Liver (tissue), 3 donors: Measurements from ENCODE around the gene CDH16.

Source experiments
- CTCF ChIP-seq: fragments of 150-350 bp; IDR thresholded peaks from 2 replicates; pipeline ENCODE4 v1.5.1; 2017; ENCODE audit warnings: improper control_type of control experiment, low read depth, low read length; ENCODE audit not compliant: missing input control
- FOXA1 ChIP-seq: IDR thresholded peaks from 2 replicates; pipeline ENCODE4 v1.6.1; 2016; ENCODE audit warnings: antibody characterized with exemption
- GABPA ChIP-seq, 2 donors: IDR thresholded peaks in 1 of 2; conservative IDR thresholded peaks in 1 of 2; 2 replicates each; pipeline ENCODE4 v1.6.1; 2016; ENCODE audit warnings: antibody characterized with exemption in 2 of 2, mild to moderate bottlenecking in 1 of 2, moderate library complexity in 1 of 2
- JUND ChIP-seq, 2 donors: IDR thresholded peaks; 2 replicates each; pipeline ENCODE4 v1.6.1; 2016; ENCODE audit warnings: antibody characterized with exemption in 2 of 2
- NR2F2 ChIP-seq: IDR thresholded peaks from 2 replicates; pipeline ENCODE4 v1.6.1; 2016; ENCODE audit warnings: antibody characterized with exemption
- REST ChIP-seq: IDR thresholded peaks from 2 replicates; pipeline ENCODE4 v1.6.1; 2016; ENCODE audit warnings: antibody characterized with exemption, mild to moderate bottlenecking
- YY1 ChIP-seq: IDR thresholded peaks from 2 replicates; pipeline ENCODE4 v1.6.1; 2016; ENCODE audit warnings: antibody characterized with exemption, mild to moderate bottlenecking
- TF ChIP-seq, protein P1 (sequence below): IDR thresholded peaks from 2 replicates; pipeline ENCODE4 v1.6.1; 2016; ENCODE audit warnings: antibody characterized with exemption
- TF ChIP-seq, protein P2 (sequence below): IDR thresholded peaks from 2 replicates; pipeline ENCODE4 v1.6.1; 2016; ENCODE audit warnings: antibody characterized with exemption
- TF ChIP-seq, protein P3 (sequence below): IDR thresholded peaks from 2 replicates; pipeline ENCODE4 v1.6.1; 2016; ENCODE audit warnings: antibody characterized with exemption
- donor health status: healthy.
- donor health status: healthy.

DNA sequence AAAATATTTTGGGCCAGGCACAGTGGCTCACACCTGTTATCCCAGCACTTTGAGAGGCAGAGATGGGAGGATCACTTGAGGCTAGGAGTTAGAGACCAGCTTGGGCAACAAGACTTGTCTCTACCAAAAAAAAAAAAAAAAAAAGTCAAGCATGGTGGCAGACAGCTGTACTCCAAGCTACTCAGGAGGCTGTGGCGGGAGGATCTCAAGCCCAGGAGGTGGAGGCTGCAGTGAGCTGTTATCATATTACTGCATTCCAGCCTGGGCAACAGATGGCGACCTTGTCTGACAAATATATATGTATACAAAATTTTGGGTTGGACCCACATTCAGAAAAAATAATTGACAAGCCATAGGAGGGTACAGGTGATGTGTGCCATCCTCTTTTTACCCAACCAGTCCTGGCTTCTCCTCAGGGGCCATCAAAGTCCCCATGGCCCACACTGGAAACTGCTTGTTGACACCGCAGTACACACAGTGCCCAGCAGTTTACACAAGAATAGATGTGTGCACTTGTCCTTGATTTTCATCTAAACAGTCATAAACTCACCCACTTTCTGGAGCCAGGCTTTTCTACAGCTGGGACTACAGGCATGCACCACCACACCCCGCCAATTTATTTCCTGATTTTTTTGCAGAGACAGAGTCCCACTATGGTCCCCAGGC lies 18.3 kb upstream of the CDH16 start:
- TF ChIP-seq JUND (IDR thresholded peaks at IDR 0.05) (no peak), REST (no peak), CTCF (no peak), YY1 (no peak), NR2F2 (no peak), FOXA1 (peak; percentile 50), GABPA (IDR thresholded peaks at IDR 0.05 in 1 of 2, conservative IDR thresholded peaks at IDR 0.05 in 1 of 2) (no peak)
- TF ChIP-seq, protein P1, sequence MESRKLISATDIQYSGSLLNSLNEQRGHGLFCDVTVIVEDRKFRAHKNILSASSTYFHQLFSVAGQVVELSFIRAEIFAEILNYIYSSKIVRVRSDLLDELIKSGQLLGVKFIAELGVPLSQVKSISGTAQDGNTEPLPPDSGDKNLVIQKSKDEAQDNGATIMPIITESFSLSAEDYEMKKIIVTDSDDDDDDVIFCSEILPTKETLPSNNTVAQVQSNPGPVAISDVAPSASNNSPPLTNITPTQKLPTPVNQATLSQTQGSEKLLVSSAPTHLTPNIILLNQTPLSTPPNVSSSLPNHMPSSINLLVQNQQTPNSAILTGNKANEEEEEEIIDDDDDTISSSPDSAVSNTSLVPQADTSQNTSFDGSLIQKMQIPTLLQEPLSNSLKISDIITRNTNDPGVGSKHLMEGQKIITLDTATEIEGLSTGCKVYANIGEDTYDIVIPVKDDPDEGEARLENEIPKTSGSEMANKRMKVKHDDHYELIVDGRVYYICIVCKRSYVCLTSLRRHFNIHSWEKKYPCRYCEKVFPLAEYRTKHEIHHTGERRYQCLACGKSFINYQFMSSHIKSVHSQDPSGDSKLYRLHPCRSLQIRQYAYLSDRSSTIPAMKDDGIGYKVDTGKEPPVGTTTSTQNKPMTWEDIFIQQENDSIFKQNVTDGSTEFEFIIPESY = no peak
- TF ChIP-seq, protein P2, sequence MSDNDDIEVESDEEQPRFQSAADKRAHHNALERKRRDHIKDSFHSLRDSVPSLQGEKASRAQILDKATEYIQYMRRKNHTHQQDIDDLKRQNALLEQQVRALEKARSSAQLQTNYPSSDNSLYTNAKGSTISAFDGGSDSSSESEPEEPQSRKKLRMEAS = no peak
- TF ChIP-seq, protein P3, sequence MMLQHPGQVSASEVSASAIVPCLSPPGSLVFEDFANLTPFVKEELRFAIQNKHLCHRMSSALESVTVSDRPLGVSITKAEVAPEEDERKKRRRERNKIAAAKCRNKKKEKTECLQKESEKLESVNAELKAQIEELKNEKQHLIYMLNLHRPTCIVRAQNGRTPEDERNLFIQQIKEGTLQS = no peak
